Neutrophil (primary cell): ENCODE measurements around the gene CSF1.

Experiments
- H3K27ac ChIP-seq: fragments of 200-600 bp; sonication (generic); 2 replicates; pipeline ENCODE4 v1.5.1; 2016; ENCODE audit warnings: mild to moderate bottlenecking, moderate library complexity
- H3K27me3 ChIP-seq: fragments of 200-600 bp; sonication (generic); 2 replicates; pipeline ENCODE4 v1.6.0; 2016; ENCODE audit warnings: mild to moderate bottlenecking
- H3K36me3 ChIP-seq: fragments of 200-600 bp; sonication (generic); 2 replicates; pipeline ENCODE4 v1.5.1; 2017
- H3K4me1 ChIP-seq, 2 experiments: fragments of 200-600 bp in 1 of 2; sonication (generic) in 1 of 2; 1 replicate in 1 of 2; 2 replicates in 1 of 2; pipeline versions ENCODE4 v1.5.1 to v1.6.1; 2013 to 2016; ENCODE audit warnings: low read depth in 1 of 2, low read length in 1 of 2, mild to moderate bottlenecking in 1 of 2, moderate library complexity in 1 of 2; ENCODE audit not compliant: control insufficient read depth in 1 of 2, insufficient read depth in 1 of 2
- H3K4me3 ChIP-seq, 2 experiments: fragments of 200-600 bp in 1 of 2; sonication (generic) in 1 of 2; 1 replicate in 1 of 2; 2 replicates in 1 of 2; pipeline ENCODE4 v1.5.1; 2013 to 2016; ENCODE audit warnings: low read depth in 1 of 2, low read length in 1 of 2, mild to moderate bottlenecking in 1 of 2, moderate library complexity in 1 of 2
- H3K9me3 ChIP-seq: fragments of 200-600 bp; sonication (generic); 2 replicates; pipeline ENCODE4 v1.5.1; 2016
- TF ChIP-seq, protein P1 (sequence below): fragments of 200-600 bp; sonication (generic); IDR thresholded peaks from 2 replicates; pipeline ENCODE4 v1.5.1; 2016; ENCODE audit warnings: antibody characterized with exemption

Gene CSF1

DNA sequence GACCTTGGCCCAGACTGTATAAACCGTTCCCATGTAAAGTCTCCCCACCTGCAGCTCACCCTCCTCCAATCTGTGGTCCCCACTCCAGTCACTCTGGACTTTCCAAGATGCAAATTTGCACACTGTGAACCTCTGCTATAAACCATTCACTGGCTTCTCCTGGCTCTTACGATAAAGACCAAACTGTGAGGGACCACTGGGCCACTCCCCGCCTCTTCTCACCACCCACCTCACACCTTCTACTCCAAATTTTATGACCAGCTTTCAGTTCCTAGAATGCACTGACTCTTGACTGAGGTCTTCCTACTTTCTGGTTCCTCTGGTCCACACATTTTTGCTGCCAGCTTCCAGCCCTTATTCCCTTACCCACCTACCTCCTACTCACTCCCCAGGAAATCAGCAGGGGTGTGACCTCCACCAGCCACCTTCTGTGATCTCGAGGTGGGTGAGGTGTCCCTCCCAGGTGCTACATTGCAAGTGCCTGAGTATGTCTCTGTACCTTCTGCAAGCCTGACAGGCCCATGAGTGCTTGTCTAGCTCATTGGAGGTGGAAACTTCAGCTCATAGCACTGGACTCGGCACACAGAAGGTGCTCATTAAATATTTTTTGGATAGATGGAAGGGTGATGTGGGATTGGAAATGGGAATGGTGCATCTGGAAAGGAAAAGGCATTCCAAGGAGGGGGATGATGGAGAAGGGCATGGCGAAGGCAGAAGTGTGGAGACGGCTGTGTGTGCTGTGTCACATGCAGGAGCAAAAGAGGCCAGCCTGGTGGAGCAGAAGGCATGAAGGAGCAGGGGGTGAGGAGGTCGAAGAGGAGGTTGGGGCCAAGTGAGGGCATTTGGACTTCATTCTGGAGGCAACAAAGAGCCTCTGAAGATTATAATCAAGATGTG lies 15.6 kb upstream of the CSF1 start:
- TF ChIP-seq, protein P1, sequence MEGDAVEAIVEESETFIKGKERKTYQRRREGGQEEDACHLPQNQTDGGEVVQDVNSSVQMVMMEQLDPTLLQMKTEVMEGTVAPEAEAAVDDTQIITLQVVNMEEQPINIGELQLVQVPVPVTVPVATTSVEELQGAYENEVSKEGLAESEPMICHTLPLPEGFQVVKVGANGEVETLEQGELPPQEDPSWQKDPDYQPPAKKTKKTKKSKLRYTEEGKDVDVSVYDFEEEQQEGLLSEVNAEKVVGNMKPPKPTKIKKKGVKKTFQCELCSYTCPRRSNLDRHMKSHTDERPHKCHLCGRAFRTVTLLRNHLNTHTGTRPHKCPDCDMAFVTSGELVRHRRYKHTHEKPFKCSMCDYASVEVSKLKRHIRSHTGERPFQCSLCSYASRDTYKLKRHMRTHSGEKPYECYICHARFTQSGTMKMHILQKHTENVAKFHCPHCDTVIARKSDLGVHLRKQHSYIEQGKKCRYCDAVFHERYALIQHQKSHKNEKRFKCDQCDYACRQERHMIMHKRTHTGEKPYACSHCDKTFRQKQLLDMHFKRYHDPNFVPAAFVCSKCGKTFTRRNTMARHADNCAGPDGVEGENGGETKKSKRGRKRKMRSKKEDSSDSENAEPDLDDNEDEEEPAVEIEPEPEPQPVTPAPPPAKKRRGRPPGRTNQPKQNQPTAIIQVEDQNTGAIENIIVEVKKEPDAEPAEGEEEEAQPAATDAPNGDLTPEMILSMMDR: no peak
- no peaks in the 10 kb centered on the region for H3K36me3 ChIP-seq
- H3K27ac ChIP-seq: peak overlapping the region; percentile 86
- peaks cover 60 to 67% of the 10 kb centered on the region in 2 experiments for H3K4me1 ChIP-seq
- no peaks in the 10 kb centered on the region for H3K27me3 ChIP-seq
- H3K4me3 ChIP-seq: peak overlapping the region; percentile 52 to 61
- H3K9me3 ChIP-seq: no peaks in the 10 kb centered on the region

DNA sequence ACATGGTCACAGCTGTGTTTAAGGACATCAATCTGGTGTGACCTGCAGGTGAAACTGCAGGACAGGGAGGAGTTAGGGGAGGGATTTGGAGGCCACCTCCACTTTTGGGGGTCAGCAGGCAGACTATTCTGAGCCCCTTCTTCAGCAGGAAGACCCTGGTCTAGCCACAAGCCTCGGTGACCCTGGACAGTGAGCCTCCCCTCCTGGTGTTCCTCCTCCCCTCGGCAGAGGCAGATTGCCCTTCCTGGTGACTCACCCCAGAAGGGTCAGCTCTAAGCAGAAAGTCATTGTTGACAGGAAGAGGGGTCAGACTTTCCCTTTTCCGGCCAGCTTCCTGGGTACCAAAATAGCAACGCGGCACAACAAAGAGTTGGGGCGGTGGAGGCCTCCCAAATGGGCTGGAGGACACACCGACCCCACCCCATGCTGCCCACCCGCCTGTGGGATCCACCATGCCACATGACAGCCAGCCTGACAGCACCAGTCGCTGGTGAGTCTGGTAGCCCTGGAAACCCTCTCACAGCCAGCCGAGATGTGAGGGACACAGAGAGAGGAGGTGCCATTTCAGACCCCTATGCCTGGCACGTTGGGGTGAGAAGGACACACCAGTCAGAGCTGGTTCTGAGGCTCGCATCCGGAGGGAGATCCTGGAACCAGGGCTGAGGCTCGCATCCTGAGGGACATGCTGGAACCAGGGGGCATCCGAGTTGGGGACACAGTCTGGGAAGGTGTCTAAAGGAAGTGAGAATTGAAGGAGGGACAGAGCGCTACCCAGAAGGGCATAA lies 14.7 kb upstream of the CSF1 start:
- peaks cover 68 to 72% of the 10 kb centered on the region in 2 experiments for H3K4me1 ChIP-seq
- no peaks in the 10 kb centered on the region for H3K36me3 ChIP-seq
- H3K27me3 ChIP-seq: no peaks in the 10 kb centered on the region
- no peaks in the 10 kb centered on the region for H3K9me3 ChIP-seq
- peak overlapping the region; percentile 86 for H3K27ac ChIP-seq
- TF ChIP-seq, protein P1: peak; percentile 29
- H3K4me3 ChIP-seq: peak overlapping the region; percentile 52 to 61

DNA sequence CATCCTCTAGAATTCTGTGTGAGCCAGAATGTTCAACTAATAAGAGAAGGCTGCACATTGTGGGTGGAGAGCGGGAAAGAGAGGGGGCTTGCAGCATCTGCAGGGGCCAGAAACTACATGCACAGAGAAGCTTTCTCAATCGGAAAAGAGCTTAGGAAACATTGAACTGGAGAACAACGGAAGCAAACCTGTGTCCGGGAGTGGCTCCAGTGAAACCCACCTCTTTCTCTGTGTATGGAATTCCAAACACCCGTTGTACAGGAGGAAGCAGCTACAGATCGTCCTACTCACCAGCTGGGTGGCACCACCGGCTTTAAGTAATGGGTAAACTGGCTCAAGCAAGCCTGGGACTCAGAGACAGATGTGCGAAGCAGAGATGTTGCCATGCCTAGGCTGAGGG lies 14.0 kb upstream of the CSF1 start:
- Histone ChIP-seq H3K9me3 (no peaks in the 10 kb centered on the region), H3K36me3 (no peaks in the 10 kb centered on the region), H3K4me3 (peak overlapping the region; percentile 52 to 61), H3K27ac (peak overlapping the region; percentile 86), H3K27me3 (no peaks in the 10 kb centered on the region), H3K4me1 (peaks cover 76 to 80% of the 10 kb centered on the region in 2 experiments)
- TF ChIP-seq, protein P1: no peak

DNA sequence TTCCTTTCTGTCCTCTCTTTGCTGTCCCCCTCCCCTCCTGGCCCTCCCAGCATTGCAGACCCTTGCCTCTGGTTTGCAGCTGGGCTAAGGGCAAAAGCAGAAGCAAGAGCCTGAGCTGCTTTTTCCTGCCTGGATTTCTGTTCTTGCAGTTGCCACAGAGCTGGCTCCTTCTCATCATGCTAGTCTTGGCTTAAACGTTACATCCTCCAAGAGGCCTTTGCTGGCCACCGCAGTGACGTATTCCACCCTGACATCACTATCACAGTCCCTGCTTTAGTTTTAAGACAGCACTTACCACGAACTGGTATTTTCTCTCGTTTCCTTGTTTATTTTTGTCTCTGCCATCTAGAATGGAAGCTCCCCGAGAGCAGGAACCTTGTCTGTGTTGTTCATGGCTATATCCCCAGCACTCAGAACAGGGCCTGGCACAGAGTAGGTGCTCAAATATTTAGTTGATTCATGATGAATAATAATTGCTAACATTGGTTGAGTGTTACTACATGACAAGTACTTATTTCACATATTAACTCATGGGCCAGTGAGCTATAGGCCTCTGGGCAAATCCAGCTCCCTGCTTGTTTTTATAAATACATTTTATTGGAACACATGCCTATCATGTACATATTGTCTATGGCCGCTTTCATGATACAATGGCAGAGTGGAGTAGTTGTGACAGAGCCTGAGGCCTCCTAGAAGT lies 13.2 kb upstream of the CSF1 start:
- Histone ChIP-seq H3K9me3 (no peaks in the 10 kb centered on the region), H3K4me1 (peaks cover 79% of the 10 kb centered on the region in 2 experiments)

DNA sequence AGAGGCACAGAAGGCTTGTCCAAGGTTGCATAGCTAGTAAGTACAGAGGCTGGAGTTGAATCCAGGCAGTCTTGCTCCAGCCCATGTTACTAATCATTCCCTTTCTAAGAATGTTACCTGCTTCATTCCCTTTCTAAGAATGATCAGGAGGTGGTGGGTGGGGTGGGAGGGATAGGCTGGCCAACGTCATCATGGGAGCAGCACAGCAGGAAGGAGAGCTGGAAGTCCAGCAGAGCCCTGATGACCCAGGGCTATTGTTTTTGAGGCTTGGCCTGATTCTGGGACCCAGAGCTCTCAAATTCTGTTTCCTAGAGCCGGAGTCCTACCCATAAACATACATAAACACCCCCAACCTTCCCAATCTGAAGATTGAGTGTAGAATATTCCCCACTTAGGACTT lies 11.8 kb upstream of the CSF1 start:
- TF ChIP-seq, protein P1: no peak
- no peak overlapping the region for H3K4me3 ChIP-seq

More for the DNA sequence above, 13.2 kb upstream of the CSF1 start:
- TF ChIP-seq, protein P1: no peak
- Histone ChIP-seq H3K27me3 (no peaks in the 10 kb centered on the region), H3K4me3 (peak overlapping the region; percentile 52 to 61), H3K27ac (peak overlapping the region; percentile 86), H3K36me3 (no peaks in the 10 kb centered on the region)

More for the DNA sequence above, 11.8 kb upstream of the CSF1 start:
- Histone ChIP-seq H3K27me3 (no peaks in the 10 kb centered on the region), H3K9me3 (no peaks in the 10 kb centered on the region), H3K36me3 (no peaks in the 10 kb centered on the region), H3K4me1 (peaks cover 71 to 79% of the 10 kb centered on the region in 2 experiments), H3K27ac (peak overlapping the region; percentile 88)
